ENCODE data around the gene CRHBP. TPM values are rescaled to one million over a fixed set of nuclear protein-coding genes. Genes with fewer than 3 reads are reported as not detected.

CRHBP gene
- total RNA-seq, 1 experiment from 2014 or later, result not detected

DNA sequence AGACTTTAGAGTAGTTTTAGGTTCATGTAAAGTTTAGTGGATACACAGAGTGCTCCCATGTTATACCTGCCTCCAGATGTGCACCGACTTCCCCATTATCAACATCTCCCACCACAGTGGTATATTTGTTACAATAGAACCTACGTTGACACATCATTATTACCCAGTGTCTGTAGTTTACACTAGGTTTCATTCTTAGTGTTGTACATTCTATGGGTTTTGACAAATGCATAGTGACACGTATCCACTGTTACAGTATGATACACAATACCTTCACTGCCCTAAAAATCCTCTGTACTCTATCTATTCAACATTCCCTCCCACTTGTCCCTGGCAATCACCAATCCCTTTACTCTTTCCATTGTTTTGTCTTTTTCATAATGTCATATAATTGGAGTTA is 34.3 kb upstream of the CRHBP start:
- intact Hi-C loops (cut with micrococcal nuclease; ENCODE audit: unreplicated experiment), result no loop called here
- TF ChIP-seq, protein P1, sequence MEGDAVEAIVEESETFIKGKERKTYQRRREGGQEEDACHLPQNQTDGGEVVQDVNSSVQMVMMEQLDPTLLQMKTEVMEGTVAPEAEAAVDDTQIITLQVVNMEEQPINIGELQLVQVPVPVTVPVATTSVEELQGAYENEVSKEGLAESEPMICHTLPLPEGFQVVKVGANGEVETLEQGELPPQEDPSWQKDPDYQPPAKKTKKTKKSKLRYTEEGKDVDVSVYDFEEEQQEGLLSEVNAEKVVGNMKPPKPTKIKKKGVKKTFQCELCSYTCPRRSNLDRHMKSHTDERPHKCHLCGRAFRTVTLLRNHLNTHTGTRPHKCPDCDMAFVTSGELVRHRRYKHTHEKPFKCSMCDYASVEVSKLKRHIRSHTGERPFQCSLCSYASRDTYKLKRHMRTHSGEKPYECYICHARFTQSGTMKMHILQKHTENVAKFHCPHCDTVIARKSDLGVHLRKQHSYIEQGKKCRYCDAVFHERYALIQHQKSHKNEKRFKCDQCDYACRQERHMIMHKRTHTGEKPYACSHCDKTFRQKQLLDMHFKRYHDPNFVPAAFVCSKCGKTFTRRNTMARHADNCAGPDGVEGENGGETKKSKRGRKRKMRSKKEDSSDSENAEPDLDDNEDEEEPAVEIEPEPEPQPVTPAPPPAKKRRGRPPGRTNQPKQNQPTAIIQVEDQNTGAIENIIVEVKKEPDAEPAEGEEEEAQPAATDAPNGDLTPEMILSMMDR (IDR thresholded peaks at IDR 0.05; ENCODE audit: insufficient read depth in 1 of 2, low read depth in 1 of 2, low read length in 1 of 2, severe bottlenecking in 1 of 2, unreplicated experiment in 1 of 2), result no peak
- DNase-seq, result no peak
- H3K9me3 ChIP-seq, result no peaks in the 10 kb centered on the region
- H3K36me3 ChIP-seq (ENCODE audit: control insufficient read depth, insufficient read depth, low read length), result no peaks in the 10 kb centered on the region
- no peaks in the 10 kb centered on the region for H3K27me3 ChIP-seq (replicated peaks; ENCODE audit: control insufficient read depth, insufficient read depth, low read length)
- ChIA-PET CTCF (no interaction called here), POLR2A (no interaction called here)
- no peak overlapping the region for H3K4me3 Mint-ChIP-seq (ENCODE audit: unreplicated experiment)
- no peaks in the 10 kb centered on the region for H3K36me3 Mint-ChIP-seq (ENCODE audit: insufficient read depth, unreplicated experiment)
- no peaks in the 10 kb centered on the region for H3K4me1 ChIP-seq
- H3K4me1 Mint-ChIP-seq (ENCODE audit: low read depth, unreplicated experiment), result no peaks in the 10 kb centered on the region
- H3K4me3 ChIP-seq (ENCODE audit: low read depth, low read length), result no peak overlapping the region
- BruUV-seq (replicated peaks), result no TSS peak
- no peaks in the 10 kb centered on the region for H3K27me3 Mint-ChIP-seq (ENCODE audit: insufficient read depth, unreplicated experiment)
- H3K9me3 Mint-ChIP-seq (ENCODE audit: unreplicated experiment), result no peaks in the 10 kb centered on the region
- no peak overlapping the region for H3K27ac Mint-ChIP-seq (ENCODE audit: unreplicated experiment)

DNA sequence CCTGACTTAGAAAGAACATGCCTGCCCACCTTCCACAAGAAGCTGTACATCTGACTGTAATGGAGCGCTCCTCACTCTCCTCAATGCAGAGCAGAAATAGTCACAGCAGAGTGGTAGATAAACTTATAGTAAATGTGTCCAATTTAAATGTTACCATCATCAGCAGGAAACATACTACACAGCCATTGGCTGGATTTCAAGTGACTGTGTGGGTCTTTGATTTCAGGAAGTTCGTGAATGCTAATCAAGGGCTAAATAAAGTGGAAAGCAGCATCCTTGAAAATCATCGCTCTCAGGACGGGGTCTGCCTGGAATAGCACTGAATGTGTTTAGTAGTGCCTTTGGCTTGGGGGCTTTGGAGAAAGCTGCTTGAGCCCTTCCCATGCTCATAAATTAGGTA is 32.4 kb upstream of the CRHBP start:
- no peak overlapping the region for H3K27ac Mint-ChIP-seq (ENCODE audit: unreplicated experiment)
- no TSS peak for BruUV-seq (replicated peaks)
- no peak for DNase-seq
- peaks cover 3% of the 10 kb centered on the region for H3K27me3 Mint-ChIP-seq (ENCODE audit: insufficient read depth, unreplicated experiment)
- Histone ChIP-seq H3K4me1 (no peaks in the 10 kb centered on the region), H3K36me3 (ENCODE audit: control insufficient read depth, insufficient read depth, low read length) (no peaks in the 10 kb centered on the region), H3K4me3 (ENCODE audit: low read depth, low read length) (no peak overlapping the region), H3K27me3 (replicated peaks; ENCODE audit: control insufficient read depth, insufficient read depth, low read length) (no peaks in the 10 kb centered on the region), H3K9me3 (no peaks in the 10 kb centered on the region)
- ChIA-PET CTCF (no interaction called here), POLR2A (no interaction called here)
- H3K9me3 Mint-ChIP-seq (ENCODE audit: unreplicated experiment), result no peaks in the 10 kb centered on the region
- no peak overlapping the region for H3K4me3 Mint-ChIP-seq (ENCODE audit: unreplicated experiment)
- no peaks in the 10 kb centered on the region for H3K4me1 Mint-ChIP-seq (ENCODE audit: low read depth, unreplicated experiment)
- intact Hi-C loops (cut with micrococcal nuclease; ENCODE audit: unreplicated experiment), result no loop called here
- no peaks in the 10 kb centered on the region for H3K36me3 Mint-ChIP-seq (ENCODE audit: insufficient read depth, unreplicated experiment)
- TF ChIP-seq, protein P1 (IDR thresholded peaks at IDR 0.05; ENCODE audit: insufficient read depth in 1 of 2, low read depth in 1 of 2, low read length in 1 of 2, severe bottlenecking in 1 of 2, unreplicated experiment in 1 of 2), result no peak

DNA sequence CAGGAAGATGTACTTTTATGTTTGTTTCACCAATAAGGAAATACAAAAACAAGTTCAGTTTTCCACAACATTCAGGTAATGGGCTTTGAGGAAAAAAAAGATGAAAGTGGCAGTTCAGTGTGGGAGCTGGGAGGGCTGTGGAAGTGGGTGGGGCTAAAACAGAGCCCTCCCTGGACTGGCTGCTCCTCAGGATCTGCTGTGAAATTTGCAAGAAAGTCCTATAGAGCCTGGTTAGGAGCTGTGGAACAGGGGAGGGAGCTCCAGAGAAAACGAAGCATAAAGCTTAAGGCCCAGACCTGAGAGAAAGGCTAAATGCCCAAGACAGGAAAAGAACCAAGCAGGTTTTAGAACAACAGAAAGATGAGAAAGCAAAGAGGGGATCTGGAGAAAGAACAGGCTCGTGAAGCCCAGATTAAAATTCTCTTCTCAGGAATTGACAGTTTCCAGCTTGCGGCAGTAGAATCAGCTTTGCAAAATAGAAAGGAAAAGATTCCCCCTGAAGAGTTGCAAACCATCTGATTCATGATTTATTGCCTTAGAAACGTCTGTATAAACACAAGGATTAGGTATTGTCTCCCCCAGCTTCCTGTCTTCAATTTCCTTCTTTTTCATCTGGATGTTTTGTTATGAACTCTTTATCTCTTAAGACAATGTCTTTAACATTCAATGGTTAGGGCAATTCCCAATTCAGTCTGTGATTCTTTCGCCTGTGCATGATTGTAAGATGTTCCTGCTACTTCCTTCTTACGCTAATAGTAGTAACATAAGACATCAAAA is 26.3 kb upstream of the CRHBP start:
- Histone ChIP-seq H3K27me3 (replicated peaks; ENCODE audit: control insufficient read depth, insufficient read depth, low read length) (no peaks in the 10 kb centered on the region), H3K36me3 (ENCODE audit: control insufficient read depth, insufficient read depth, low read length) (no peaks in the 10 kb centered on the region), H3K4me3 (ENCODE audit: low read depth, low read length) (no peak overlapping the region), H3K9me3 (no peaks in the 10 kb centered on the region), H3K4me1 (no peaks in the 10 kb centered on the region)
- intact Hi-C loops (cut with micrococcal nuclease; ENCODE audit: unreplicated experiment), result no loop called here
- Mint-ChIP-seq H3K27me3 (ENCODE audit: insufficient read depth, unreplicated experiment) (peaks cover 7% of the 10 kb centered on the region), H3K9me3 (ENCODE audit: unreplicated experiment) (no peaks in the 10 kb centered on the region), H3K4me3 (ENCODE audit: unreplicated experiment) (no peak overlapping the region), H3K36me3 (ENCODE audit: insufficient read depth, unreplicated experiment) (no peaks in the 10 kb centered on the region), H3K4me1 (ENCODE audit: low read depth, unreplicated experiment) (no peaks in the 10 kb centered on the region), H3K27ac (ENCODE audit: unreplicated experiment) (no peak overlapping the region)
- ChIA-PET POLR2A (no interaction called here), CTCF (interaction anchor here (0.5 kb wide), 1 partner anchor 30 kb away, joined by 3 read pairs; no protein-coding TSS in a partner anchor)
- DNase-seq, result no peak
- TF ChIP-seq, protein P1 (IDR thresholded peaks at IDR 0.05; ENCODE audit: insufficient read depth in 1 of 2, low read depth in 1 of 2, low read length in 1 of 2, severe bottlenecking in 1 of 2, unreplicated experiment in 1 of 2), result no peak
- BruUV-seq (replicated peaks), result no TSS peak

Data from Caco-2 (cell line).